Measurements from ENCODE around the gene ZDHHC3. TPM values are rescaled to one million over a fixed set of nuclear protein-coding genes. Genes with fewer than 3 reads are reported as not detected.

ZDHHC3 gene
- total RNA-seq, 2 experiments from 2014 or later: 29.5 to 31.0 TPM

DNA sequence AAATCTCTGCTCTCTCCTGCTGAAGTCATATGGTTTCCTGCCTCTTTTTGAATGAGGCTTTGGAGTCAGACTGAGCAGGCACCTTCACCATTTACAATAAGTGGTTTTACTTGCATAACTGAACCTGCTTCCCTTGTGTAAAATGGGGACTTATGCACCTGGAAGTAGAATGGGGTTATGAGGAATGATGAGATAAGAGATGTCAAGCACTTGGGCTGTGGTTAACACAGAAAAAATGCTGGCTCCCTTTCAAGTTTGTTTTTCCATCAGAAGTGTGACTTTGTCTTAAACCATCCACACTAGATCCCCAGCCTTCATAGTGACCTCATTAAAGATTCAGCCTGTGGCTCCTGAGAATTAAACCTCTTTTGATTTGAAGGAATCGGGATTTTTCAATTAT is 5.2 kb upstream of the ZDHHC3 start:
- CTCF ChIA-PET: interaction anchor here (4.4 kb wide), 1 partner anchor 12 kb away, joined by 29 read pairs; no protein-coding TSS in a partner anchor
- peaks cover 81% of the 10 kb centered on the region for H3K4me1 Mint-ChIP-seq (ENCODE audit: low read depth)

GRCh38 chr3:44974416-44974815 is 1.6 kb downstream of the ZDHHC3 start:
- peaks cover 6% of the 10 kb centered on the region for H3K36me3 Mint-ChIP-seq (ENCODE audit: low read depth)
- intact Hi-C loops (cut with micrococcal nuclease): no loop called here
- peaks cover 60% of the 10 kb centered on the region for H3K4me1 Mint-ChIP-seq (ENCODE audit: low read depth)

More for the DNA sequence above, 5.2 kb upstream of the ZDHHC3 start:
- Mint-ChIP-seq H3K27me3 (ENCODE audit: low read depth) (no peaks in the 10 kb centered on the region), H3K36me3 (ENCODE audit: low read depth) (peaks cover 20% of the 10 kb centered on the region), H3K27ac (peak overlapping the region; percentile 53), H3K9me3 (no peaks in the 10 kb centered on the region), H3K4me3 (no peak overlapping the region)
- intact Hi-C loops (cut with micrococcal nuclease): loop anchor here (1.0 to 5.0 kb wide), 2 partner anchors 15 to 686 kb away; no protein-coding TSS in a partner anchor
- DNase-seq: no peak

DNA sequence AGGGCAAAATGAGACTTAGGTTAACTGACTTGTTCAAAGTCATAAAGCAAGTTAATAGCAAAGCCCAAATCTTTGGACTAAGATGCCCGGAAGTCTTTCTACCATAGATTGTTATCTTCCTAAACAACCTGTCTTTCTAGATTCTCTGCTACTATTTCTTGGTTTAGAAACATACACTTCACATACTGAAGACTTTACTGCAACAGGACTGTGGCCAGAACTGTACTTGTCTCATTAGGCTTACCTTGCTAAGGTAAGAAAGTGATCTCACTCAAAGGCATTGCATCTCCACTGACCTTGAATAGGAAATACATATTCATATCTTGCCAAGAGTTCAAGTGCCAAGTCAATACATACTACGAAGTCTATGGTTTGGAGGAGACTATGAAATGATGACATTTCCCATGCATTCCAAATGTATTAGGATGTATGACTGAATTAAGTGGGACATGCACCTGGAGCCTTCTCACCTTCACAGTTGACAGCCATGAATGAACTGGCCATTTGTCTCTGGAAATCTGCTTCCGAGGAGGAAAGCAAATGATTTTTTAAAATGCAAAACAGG is 5.0 kb downstream of the ZDHHC3 start:
- no peak overlapping the region for H3K4me3 Mint-ChIP-seq
- peaks cover 2% of the 10 kb centered on the region for H3K36me3 Mint-ChIP-seq (ENCODE audit: low read depth)
- no peak overlapping the region for H3K27ac Mint-ChIP-seq
- no peaks in the 10 kb centered on the region for H3K9me3 Mint-ChIP-seq
- CTCF ChIA-PET: no interaction called here
- no peak for DNase-seq
- H3K27me3 Mint-ChIP-seq (ENCODE audit: low read depth): no peaks in the 10 kb centered on the region
- peaks cover 66% of the 10 kb centered on the region for H3K4me1 Mint-ChIP-seq (ENCODE audit: low read depth)
- intact Hi-C loops (cut with micrococcal nuclease): no loop called here

More at GRCh38 chr3:44974416-44974815, 1.6 kb downstream of the ZDHHC3 start:
- no peaks in the 10 kb centered on the region for H3K9me3 Mint-ChIP-seq
- no peaks in the 10 kb centered on the region for H3K27me3 Mint-ChIP-seq (ENCODE audit: low read depth)
- H3K4me3 Mint-ChIP-seq: peak overlapping the region; percentile 96
- CTCF ChIA-PET: no interaction called here
- H3K27ac Mint-ChIP-seq: no peak overlapping the region
- no peak for DNase-seq

- DNase-seq: no peak
- H3K4me3 Mint-ChIP-seq: no peak overlapping the region
- H3K27ac Mint-ChIP-seq: no peak overlapping the region
These were observed 6.2 kb downstream of the ZDHHC3 start for GRCh38 chr3:44969828-44970179.

DNA sequence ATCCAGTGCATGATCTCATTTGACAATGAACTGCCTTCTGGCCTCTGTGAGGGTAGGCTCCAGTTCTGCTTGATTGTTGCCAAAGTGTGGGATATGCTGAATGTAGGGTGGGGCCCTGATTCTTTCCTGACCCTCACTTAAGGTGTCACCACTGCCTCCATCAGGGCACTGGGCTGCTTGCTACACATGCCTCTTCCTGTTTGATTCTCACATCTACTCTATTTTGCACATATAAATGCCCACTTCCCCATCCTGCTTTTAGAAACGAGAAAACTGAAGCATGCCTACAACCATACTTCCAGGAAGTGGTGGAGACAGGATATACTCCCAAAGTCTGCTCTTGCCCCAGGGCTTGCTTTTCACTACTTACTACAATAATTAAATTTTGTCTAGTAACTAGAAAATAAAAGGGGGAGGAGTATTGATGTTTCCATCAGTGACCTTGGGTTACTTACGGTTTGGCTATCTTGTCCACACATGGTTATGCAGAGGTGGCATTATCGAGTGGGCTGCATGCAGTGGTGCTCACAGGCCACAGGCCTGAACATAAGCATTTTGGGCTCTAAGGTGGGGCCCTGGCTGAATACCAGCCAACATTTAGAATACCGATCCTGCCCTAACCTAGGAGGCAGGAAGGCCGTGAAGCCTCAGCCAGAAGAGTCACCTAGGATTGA is 6.7 kb downstream of the ZDHHC3 start:
- no peak for DNase-seq
- CTCF ChIA-PET: no interaction called here
- Mint-ChIP-seq H3K9me3 (no peaks in the 10 kb centered on the region), H3K4me1 (ENCODE audit: low read depth) (peaks cover 63% of the 10 kb centered on the region), H3K4me3 (no peak overlapping the region), H3K36me3 (ENCODE audit: low read depth) (peaks cover 2% of the 10 kb centered on the region), H3K27ac (no peak overlapping the region), H3K27me3 (ENCODE audit: low read depth) (no peaks in the 10 kb centered on the region)
- intact Hi-C loops (cut with micrococcal nuclease): no loop called here

More at GRCh38 chr3:44969828-44970179, 6.2 kb downstream of the ZDHHC3 start:
- intact Hi-C loops (cut with micrococcal nuclease): no loop called here
- Mint-ChIP-seq H3K27me3 (ENCODE audit: low read depth) (no peaks in the 10 kb centered on the region), H3K4me1 (ENCODE audit: low read depth) (peaks cover 67% of the 10 kb centered on the region), H3K36me3 (ENCODE audit: low read depth) (peaks cover 2% of the 10 kb centered on the region), H3K9me3 (no peaks in the 10 kb centered on the region)
- CTCF ChIA-PET: no interaction called here

GRCh38 chr3:44968447-44968858 is 7.5 kb downstream of the ZDHHC3 start:
- Mint-ChIP-seq H3K4me1 (ENCODE audit: low read depth) (peaks cover 68% of the 10 kb centered on the region), H3K4me3 (no peak overlapping the region), H3K36me3 (ENCODE audit: low read depth) (peaks cover 2% of the 10 kb centered on the region), H3K27ac (no peak overlapping the region), H3K27me3 (ENCODE audit: low read depth) (no peaks in the 10 kb centered on the region), H3K9me3 (no peaks in the 10 kb centered on the region)
- CTCF ChIA-PET: no interaction called here
- DNase-seq: no peak
- intact Hi-C loops (cut with micrococcal nuclease): no loop called here

GRCh38 chr3:44966795-44967278 is 9.1 kb downstream of the ZDHHC3 start:
- Mint-ChIP-seq H3K36me3 (ENCODE audit: low read depth) (peaks cover 2% of the 10 kb centered on the region), H3K9me3 (no peaks in the 10 kb centered on the region), H3K4me3 (no peak overlapping the region), H3K4me1 (ENCODE audit: low read depth) (peaks cover 70% of the 10 kb centered on the region), H3K27me3 (ENCODE audit: low read depth) (no peaks in the 10 kb centered on the region), H3K27ac (no peak overlapping the region)
- intact Hi-C loops (cut with micrococcal nuclease): no loop called here
- CTCF ChIA-PET: no interaction called here
- DNase-seq: no peak

DNA sequence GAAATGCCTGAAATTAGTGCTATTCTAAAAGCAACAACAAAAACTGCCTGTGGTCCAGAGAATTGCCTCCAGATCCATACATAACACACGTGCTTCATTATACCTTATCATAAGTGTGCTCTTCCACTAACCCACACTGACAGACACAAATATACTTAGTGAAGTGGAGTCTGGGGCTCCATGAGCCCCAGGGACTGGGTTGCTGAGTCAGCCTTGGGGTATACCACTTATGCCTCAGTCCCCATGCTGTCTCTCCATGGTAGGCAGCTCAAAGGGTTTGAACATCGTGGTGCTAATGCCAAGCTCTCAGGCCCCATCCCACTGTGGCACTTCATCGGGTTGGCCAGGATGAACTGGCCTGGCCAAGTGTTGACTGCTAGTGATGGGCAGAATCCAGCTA is 10.8 kb downstream of the ZDHHC3 start:
- Mint-ChIP-seq H3K27ac (no peak overlapping the region), H3K4me1 (ENCODE audit: low read depth) (peaks cover 64% of the 10 kb centered on the region), H3K36me3 (ENCODE audit: low read depth) (no peaks in the 10 kb centered on the region), H3K9me3 (no peaks in the 10 kb centered on the region), H3K4me3 (no peak overlapping the region), H3K27me3 (ENCODE audit: low read depth) (no peaks in the 10 kb centered on the region)
- intact Hi-C loops (cut with micrococcal nuclease): no loop called here
- CTCF ChIA-PET: no interaction called here
- DNase-seq: no peak

DNA sequence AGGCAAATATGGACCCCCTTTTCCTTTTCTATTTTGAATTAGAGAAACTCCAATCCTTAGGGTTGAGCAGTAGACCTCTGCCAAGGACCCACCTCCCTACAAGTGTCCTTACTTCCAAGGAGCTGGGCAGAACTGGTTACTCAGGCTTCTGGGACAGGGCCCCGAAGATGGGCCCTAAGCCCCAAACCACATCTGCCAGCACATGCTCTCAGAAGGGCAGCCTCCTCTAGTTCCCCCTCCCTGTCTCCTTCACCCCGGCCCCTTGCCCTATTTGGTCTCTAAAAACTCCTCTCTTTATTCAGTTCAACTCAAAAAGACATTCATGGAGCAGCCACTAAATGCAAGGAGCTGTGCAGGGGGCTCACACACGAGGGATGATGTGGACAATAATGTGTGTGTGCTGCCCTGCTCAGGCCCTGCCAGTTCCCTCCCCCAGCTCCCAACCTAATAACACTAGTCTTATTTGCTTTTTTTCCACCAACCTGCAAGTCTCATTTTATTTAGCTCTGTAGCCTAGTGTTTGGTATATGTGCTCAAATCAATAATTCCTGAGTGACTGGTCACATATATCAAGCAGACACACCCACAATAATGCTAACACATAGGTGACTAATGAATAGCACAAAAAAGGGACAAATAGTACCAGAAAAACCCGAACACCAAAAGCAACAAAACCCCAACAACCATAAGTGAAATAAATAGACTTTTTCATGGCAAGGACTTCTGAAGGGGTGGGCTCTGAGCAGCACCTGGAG is 12.2 kb downstream of the ZDHHC3 start:
- Mint-ChIP-seq H3K27me3 (ENCODE audit: low read depth) (no peaks in the 10 kb centered on the region), H3K9me3 (no peaks in the 10 kb centered on the region), H3K4me3 (no peak overlapping the region), H3K4me1 (ENCODE audit: low read depth) (peaks cover 50% of the 10 kb centered on the region), H3K27ac (no peak overlapping the region), H3K36me3 (ENCODE audit: low read depth) (no peaks in the 10 kb centered on the region)
- DNase-seq: no peak
- intact Hi-C loops (cut with micrococcal nuclease): no loop called here
- CTCF ChIA-PET: no interaction called here

DNA sequence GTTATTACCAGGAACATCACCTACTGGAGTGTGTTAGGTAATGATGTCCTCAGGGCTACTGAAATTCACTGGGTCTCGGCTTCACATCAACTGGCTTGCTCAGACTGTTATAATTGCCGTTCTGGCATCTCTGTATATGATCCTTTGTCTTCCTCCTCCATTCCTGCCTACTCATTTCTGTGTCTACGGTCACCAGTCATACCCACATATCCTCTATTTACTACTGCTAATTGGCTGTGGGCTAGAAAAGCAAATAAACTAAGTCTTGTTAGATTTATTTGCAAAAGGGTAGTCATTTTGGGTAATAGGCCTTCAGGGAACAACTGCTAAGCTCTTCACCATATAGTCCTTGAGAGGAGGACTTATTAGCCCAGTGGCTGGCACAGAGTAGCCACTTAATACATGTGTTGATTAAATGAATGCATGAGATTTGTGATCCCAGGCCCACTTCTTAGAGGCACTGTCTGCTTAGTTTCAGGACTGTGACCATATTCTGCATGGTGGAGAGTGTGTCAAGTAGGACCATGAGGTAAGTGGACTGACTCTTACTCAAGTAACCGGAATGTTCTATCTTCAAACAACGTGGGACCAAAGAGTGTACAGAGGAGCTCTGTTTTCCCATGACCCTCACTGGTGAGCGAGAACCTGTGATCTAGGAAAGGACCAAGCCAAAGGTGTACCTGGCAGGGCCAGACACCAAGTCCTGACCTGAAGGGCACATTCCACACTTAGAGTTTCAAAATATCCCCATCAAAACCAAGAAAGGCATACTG is 13.2 kb downstream of the ZDHHC3 start:
- intact Hi-C loops (cut with micrococcal nuclease): no loop called here
- no peak for DNase-seq
- H3K4me3 Mint-ChIP-seq: no peak overlapping the region
- CTCF ChIA-PET: no interaction called here
- H3K27me3 Mint-ChIP-seq (ENCODE audit: low read depth): no peaks in the 10 kb centered on the region
- no peak overlapping the region for H3K27ac Mint-ChIP-seq
- H3K4me1 Mint-ChIP-seq (ENCODE audit: low read depth): peaks cover 43% of the 10 kb centered on the region
- no peaks in the 10 kb centered on the region for H3K9me3 Mint-ChIP-seq
- H3K36me3 Mint-ChIP-seq (ENCODE audit: low read depth): no peaks in the 10 kb centered on the region

GRCh38 chr3:44961888-44962287 is 14.1 kb downstream of the ZDHHC3 start:
- H3K9me3 Mint-ChIP-seq: no peaks in the 10 kb centered on the region
- peaks cover 3% of the 10 kb centered on the region for H3K36me3 Mint-ChIP-seq (ENCODE audit: low read depth)
- H3K27me3 Mint-ChIP-seq (ENCODE audit: low read depth): no peaks in the 10 kb centered on the region
- CTCF ChIA-PET: no interaction called here
- DNase-seq: no peak
- H3K27ac Mint-ChIP-seq: no peak overlapping the region
- intact Hi-C loops (cut with micrococcal nuclease): no loop called here
- peaks cover 35% of the 10 kb centered on the region for H3K4me1 Mint-ChIP-seq (ENCODE audit: low read depth)
- H3K4me3 Mint-ChIP-seq: no peak overlapping the region

GRCh38 chr3:44960387-44961026 is 15.5 kb downstream of the ZDHHC3 start:
- no peaks in the 10 kb centered on the region for H3K27me3 Mint-ChIP-seq (ENCODE audit: low read depth)
- no peak overlapping the region for H3K4me3 Mint-ChIP-seq
- no peak overlapping the region for H3K27ac Mint-ChIP-seq
- H3K9me3 Mint-ChIP-seq: no peaks in the 10 kb centered on the region
- H3K36me3 Mint-ChIP-seq (ENCODE audit: low read depth): peaks cover 4% of the 10 kb centered on the region
- no peak for DNase-seq
- peaks cover 25% of the 10 kb centered on the region for H3K4me1 Mint-ChIP-seq (ENCODE audit: low read depth)
- intact Hi-C loops (cut with micrococcal nuclease): no loop called here
- CTCF ChIA-PET: no interaction called here

Measured in activated naive CD4-positive, alpha-beta T cell treated with anti-CD3 and anti-CD28 coated beads for 36 hours (primary cell).